ENCODE measurements around the gene PTH1R. TPM values are rescaled to one million over a fixed set of nuclear protein-coding genes. Genes with fewer than 3 reads are reported as not detected.

The PTH1R gene
- polyA plus RNA-seq, 3 donors, result not detected

GRCh38 chr3:46899151-46900006, 21.9 kb downstream of the PTH1R start:
- no peak for TF ChIP-seq CTCF (IDR thresholded peaks at IDR 0.05)
- H2AFZ ChIP-seq (ENCODE audit: insufficient read depth, low read depth, low read length, poor library complexity, severe bottlenecking), result no peak overlapping the region
- H3K27me3 Mint-ChIP-seq (ENCODE audit: low read depth in 3 of 3), result peaks cover 26 to 49% (median 31%) of the 10 kb centered on the region in 3 donors
- H4K20me1 ChIP-seq (ENCODE audit: insufficient read depth, low read length), result no peaks in the 10 kb centered on the region
- no peaks in the 10 kb centered on the region for H3K36me3 ChIP-seq (replicated peaks in 1 of 2; ENCODE audit: control insufficient read depth in 1 of 2, insufficient read depth in 2 of 2, low read length in 2 of 2)
- no peak overlapping the region for H3K27ac ChIP-seq (ENCODE audit: low read depth in 1 of 2, low read length in 2 of 2)
- no peak for DNase-seq
- H3K79me2 ChIP-seq (ENCODE audit: insufficient read depth, low read length), result no peaks in the 10 kb centered on the region
- no peak overlapping the region for H3K27ac Mint-ChIP-seq
- H3K4me2 ChIP-seq (replicated peaks; ENCODE audit: extremely low read depth, low read length, poor library complexity, severe bottlenecking), result no peak overlapping the region
- H3K27me3 ChIP-seq (ENCODE audit: control insufficient read depth in 2 of 2, insufficient read depth in 2 of 2, low read length in 2 of 2), result peaks cover 3 to 19% of the 10 kb centered on the region in 2 donors
- WGBS (ENCODE audit: insufficient coverage), result 91% methylated on average over 22 of the region's 22 CpGs
- peaks cover 25% of the 10 kb centered on the region for H3K4me1 Mint-ChIP-seq
- H3K4me1 ChIP-seq (ENCODE audit: control insufficient read depth in 1 of 2, insufficient read depth in 2 of 2, low read length in 2 of 2), result peaks cover 9 to 18% of the 10 kb centered on the region in 2 donors
- no peak overlapping the region for H3K4me3 ChIP-seq (replicated peaks in 1 of 3; ENCODE audit: low read depth in 2 of 3, low read length in 3 of 3)
- peaks cover 0 to 3% (median 0%) of the 10 kb centered on the region in 7 donors for H3K9me3 Mint-ChIP-seq
- no peaks in the 10 kb centered on the region for H3K36me3 Mint-ChIP-seq
- H3K9ac ChIP-seq (ENCODE audit: insufficient read depth, low read length, poor library complexity, severe bottlenecking), result no peak overlapping the region
- H3K9me3 ChIP-seq (replicated peaks in 1 of 2; ENCODE audit: control insufficient read depth in 1 of 2, insufficient read depth in 1 of 2, low read length in 2 of 2), result no peaks in the 10 kb centered on the region
- intact Hi-C loops (cut with micrococcal nuclease), result no loop called here
- H3K4me3 Mint-ChIP-seq, result peak overlapping the region in 1 of 2 donors; percentile 86

GRCh38 chr3:46900007-46900292, 22.4 kb downstream of the PTH1R start:
- H3K36me3 Mint-ChIP-seq, result no peaks in the 10 kb centered on the region
- no peak overlapping the region for H3K27ac ChIP-seq (ENCODE audit: low read depth in 1 of 2, low read length in 2 of 2)
- H4K20me1 ChIP-seq (ENCODE audit: insufficient read depth, low read length), result no peaks in the 10 kb centered on the region
- H3K27me3 ChIP-seq (ENCODE audit: control insufficient read depth in 2 of 2, insufficient read depth in 2 of 2, low read length in 2 of 2), result peaks cover 3 to 19% of the 10 kb centered on the region in 2 donors
- H2AFZ ChIP-seq (ENCODE audit: insufficient read depth, low read depth, low read length, poor library complexity, severe bottlenecking), result no peak overlapping the region
- no peak overlapping the region for H3K9ac ChIP-seq (ENCODE audit: insufficient read depth, low read length, poor library complexity, severe bottlenecking)
- H3K4me3 Mint-ChIP-seq, result no peak overlapping the region
- 100% methylated on average over 2 of the region's 5 CpGs for WGBS (ENCODE audit: insufficient coverage)
- H3K4me3 ChIP-seq (replicated peaks in 1 of 3; ENCODE audit: low read depth in 2 of 3, low read length in 3 of 3), result no peak overlapping the region
- no peak for TF ChIP-seq CTCF (IDR thresholded peaks at IDR 0.05)
- H3K4me1 Mint-ChIP-seq, result peaks cover 25% of the 10 kb centered on the region
- DNase-seq, result no peak
- peaks cover 27 to 47% (median 31%) of the 10 kb centered on the region in 3 donors for H3K27me3 Mint-ChIP-seq (ENCODE audit: low read depth in 3 of 3)
- H3K9me3 ChIP-seq (replicated peaks in 1 of 2; ENCODE audit: control insufficient read depth in 1 of 2, insufficient read depth in 1 of 2, low read length in 2 of 2), result no peaks in the 10 kb centered on the region
- H3K9me3 Mint-ChIP-seq, result peaks cover 0 to 3% (median 0%) of the 10 kb centered on the region in 7 donors
- H3K27ac Mint-ChIP-seq, result no peak overlapping the region
- H3K4me2 ChIP-seq (replicated peaks; ENCODE audit: extremely low read depth, low read length, poor library complexity, severe bottlenecking), result no peak overlapping the region
- H3K79me2 ChIP-seq (ENCODE audit: insufficient read depth, low read length), result no peaks in the 10 kb centered on the region
- intact Hi-C loops (cut with micrococcal nuclease), result no loop called here
- peaks cover 9 to 18% of the 10 kb centered on the region in 2 donors for H3K4me1 ChIP-seq (ENCODE audit: control insufficient read depth in 1 of 2, insufficient read depth in 2 of 2, low read length in 2 of 2)
- no peaks in the 10 kb centered on the region for H3K36me3 ChIP-seq (replicated peaks in 1 of 2; ENCODE audit: control insufficient read depth in 1 of 2, insufficient read depth in 2 of 2, low read length in 2 of 2)
